ENCODE data around the gene BACH2. TPM values are rescaled to one million over a fixed set of nuclear protein-coding genes. Genes with fewer than 3 reads are reported as not detected.

Gene BACH2
- polyA plus RNA-seq, 1 donor from 2014 or later: 45.5 TPM

DNA sequence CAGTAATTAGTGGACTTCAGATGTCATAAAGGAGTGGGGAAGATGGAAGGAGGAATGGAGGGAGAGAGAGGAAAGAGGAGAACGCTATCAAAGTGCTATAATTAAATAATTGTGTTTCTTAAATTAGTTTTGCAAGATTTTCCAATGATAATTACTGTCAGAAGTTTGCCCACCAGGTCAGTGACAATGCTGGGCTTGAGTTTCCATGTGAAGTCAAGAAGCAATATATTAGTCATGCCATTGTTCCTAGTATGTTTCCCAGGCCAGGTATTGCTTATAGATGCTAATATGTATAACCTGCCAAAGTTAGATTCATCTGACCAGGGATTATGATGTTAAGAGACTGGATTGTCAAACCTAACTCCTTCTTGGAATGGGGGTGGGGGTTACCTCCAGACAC is 270.4 kb downstream of the BACH2 start:
- H2AFZ ChIP-seq (ENCODE audit: low read depth, low read length): no peak overlapping the region
- peak overlapping the region; percentile 54 for H3K4me2 ChIP-seq (ENCODE audit: low read length)
- peak overlapping the region; percentile 48 for H3K4me3 ChIP-seq (ENCODE audit: low read length)
- H3F3A ChIP-seq (ENCODE audit: insufficient read depth, low read length, poor library complexity, severe bottlenecking): no peaks in the 10 kb centered on the region
- no peaks in the 10 kb centered on the region for H3K9me2 ChIP-seq (ENCODE audit: insufficient read depth, low read length)
- H3K9me3 ChIP-seq (ENCODE audit: low read length): no peaks in the 10 kb centered on the region
- TF ChIP-seq TAF1 (IDR thresholded peaks at IDR 0.05; ENCODE audit: low read depth): no peak
- TF ChIP-seq, protein P1, sequence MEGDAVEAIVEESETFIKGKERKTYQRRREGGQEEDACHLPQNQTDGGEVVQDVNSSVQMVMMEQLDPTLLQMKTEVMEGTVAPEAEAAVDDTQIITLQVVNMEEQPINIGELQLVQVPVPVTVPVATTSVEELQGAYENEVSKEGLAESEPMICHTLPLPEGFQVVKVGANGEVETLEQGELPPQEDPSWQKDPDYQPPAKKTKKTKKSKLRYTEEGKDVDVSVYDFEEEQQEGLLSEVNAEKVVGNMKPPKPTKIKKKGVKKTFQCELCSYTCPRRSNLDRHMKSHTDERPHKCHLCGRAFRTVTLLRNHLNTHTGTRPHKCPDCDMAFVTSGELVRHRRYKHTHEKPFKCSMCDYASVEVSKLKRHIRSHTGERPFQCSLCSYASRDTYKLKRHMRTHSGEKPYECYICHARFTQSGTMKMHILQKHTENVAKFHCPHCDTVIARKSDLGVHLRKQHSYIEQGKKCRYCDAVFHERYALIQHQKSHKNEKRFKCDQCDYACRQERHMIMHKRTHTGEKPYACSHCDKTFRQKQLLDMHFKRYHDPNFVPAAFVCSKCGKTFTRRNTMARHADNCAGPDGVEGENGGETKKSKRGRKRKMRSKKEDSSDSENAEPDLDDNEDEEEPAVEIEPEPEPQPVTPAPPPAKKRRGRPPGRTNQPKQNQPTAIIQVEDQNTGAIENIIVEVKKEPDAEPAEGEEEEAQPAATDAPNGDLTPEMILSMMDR (IDR thresholded peaks at IDR 0.05; ENCODE audit: poor library complexity, severe bottlenecking): no peak
- TF ChIP-seq SMC3 (conservative IDR thresholded peaks at IDR 0.05; ENCODE audit: poor library complexity): no peak
- TF ChIP-seq EZH2 (IDR thresholded peaks at IDR 0.05; ENCODE audit: borderline replicate concordance, insufficient read depth, low read length, poor library complexity, severe bottlenecking): no peak
- no peak for TF ChIP-seq RAD21 (conservative IDR thresholded peaks at IDR 0.05)
- TF ChIP-seq, protein P2, sequence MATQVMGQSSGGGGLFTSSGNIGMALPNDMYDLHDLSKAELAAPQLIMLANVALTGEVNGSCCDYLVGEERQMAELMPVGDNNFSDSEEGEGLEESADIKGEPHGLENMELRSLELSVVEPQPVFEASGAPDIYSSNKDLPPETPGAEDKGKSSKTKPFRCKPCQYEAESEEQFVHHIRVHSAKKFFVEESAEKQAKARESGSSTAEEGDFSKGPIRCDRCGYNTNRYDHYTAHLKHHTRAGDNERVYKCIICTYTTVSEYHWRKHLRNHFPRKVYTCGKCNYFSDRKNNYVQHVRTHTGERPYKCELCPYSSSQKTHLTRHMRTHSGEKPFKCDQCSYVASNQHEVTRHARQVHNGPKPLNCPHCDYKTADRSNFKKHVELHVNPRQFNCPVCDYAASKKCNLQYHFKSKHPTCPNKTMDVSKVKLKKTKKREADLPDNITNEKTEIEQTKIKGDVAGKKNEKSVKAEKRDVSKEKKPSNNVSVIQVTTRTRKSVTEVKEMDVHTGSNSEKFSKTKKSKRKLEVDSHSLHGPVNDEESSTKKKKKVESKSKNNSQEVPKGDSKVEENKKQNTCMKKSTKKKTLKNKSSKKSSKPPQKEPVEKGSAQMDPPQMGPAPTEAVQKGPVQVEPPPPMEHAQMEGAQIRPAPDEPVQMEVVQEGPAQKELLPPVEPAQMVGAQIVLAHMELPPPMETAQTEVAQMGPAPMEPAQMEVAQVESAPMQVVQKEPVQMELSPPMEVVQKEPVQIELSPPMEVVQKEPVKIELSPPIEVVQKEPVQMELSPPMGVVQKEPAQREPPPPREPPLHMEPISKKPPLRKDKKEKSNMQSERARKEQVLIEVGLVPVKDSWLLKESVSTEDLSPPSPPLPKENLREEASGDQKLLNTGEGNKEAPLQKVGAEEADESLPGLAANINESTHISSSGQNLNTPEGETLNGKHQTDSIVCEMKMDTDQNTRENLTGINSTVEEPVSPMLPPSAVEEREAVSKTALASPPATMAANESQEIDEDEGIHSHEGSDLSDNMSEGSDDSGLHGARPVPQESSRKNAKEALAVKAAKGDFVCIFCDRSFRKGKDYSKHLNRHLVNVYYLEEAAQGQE (IDR thresholded peaks at IDR 0.05; ENCODE audit: borderline replicate concordance): no peak
- TF ChIP-seq POLR2AphosphoS5 (IDR thresholded peaks at IDR 0.05): no peak
- TF ChIP-seq EP300 (conservative IDR thresholded peaks at IDR 0.05; ENCODE audit: poor library complexity, severe bottlenecking): no peak
- no peak for TF ChIP-seq MXI1 (conservative IDR thresholded peaks at IDR 0.05; ENCODE audit: poor library complexity, severe bottlenecking)
- peak overlapping the region; percentile 66 for H3K27ac ChIP-seq (ENCODE audit: low read length)
- H3K79me2 ChIP-seq (replicated peaks; ENCODE audit: insufficient read depth, low read length): peaks cover 12% of the 10 kb centered on the region
- no peaks in the 10 kb centered on the region for H3K36me3 ChIP-seq (ENCODE audit: insufficient read depth, low read length)
- no peak overlapping the region for H3K9ac ChIP-seq (ENCODE audit: low read length)
- H3K27me3 ChIP-seq (ENCODE audit: insufficient read depth, low read depth, low read length): no peaks in the 10 kb centered on the region
- no peaks in the 10 kb centered on the region for H4K20me1 ChIP-seq (ENCODE audit: insufficient read depth)

DNA sequence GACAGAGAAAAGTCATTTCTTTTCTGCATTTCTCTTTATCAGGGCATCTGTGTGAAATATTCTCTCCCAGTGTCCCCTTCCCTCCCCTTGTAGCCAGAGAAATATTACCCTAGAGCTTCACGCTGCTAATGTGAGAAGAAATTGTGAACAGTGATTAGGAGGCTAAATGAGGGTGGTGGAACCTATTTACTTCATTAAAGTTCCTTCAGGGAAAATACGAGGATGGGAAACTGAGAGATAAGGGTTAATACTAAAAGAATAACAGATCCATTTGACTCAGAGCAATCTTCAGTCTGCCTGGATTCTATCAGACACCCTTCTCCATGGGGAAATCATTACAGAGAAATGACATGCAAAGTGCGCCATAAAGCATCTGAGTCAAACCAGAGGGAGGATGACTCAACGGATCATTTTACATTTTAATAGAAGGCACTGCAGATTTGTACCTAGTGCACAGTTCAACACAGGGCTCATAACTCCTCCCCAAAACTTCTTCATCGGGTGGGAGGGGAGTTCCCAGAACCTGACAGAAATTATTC is 271.1 kb downstream of the BACH2 start:
- H2AFZ ChIP-seq (ENCODE audit: low read depth, low read length): no peak overlapping the region
- no peaks in the 10 kb centered on the region for H3K9me2 ChIP-seq (ENCODE audit: insufficient read depth, low read length)
- H3K9ac ChIP-seq (ENCODE audit: low read length): peak overlapping the region; percentile 39
- H4K20me1 ChIP-seq (ENCODE audit: insufficient read depth): no peaks in the 10 kb centered on the region
- H3K9me3 ChIP-seq (ENCODE audit: low read length): no peaks in the 10 kb centered on the region
- TF ChIP-seq RAD21 (conservative IDR thresholded peaks at IDR 0.05) (peak; percentile 32), EP300 (conservative IDR thresholded peaks at IDR 0.05; ENCODE audit: poor library complexity, severe bottlenecking) (peak; percentile 85), SMC3 (conservative IDR thresholded peaks at IDR 0.05; ENCODE audit: poor library complexity) (no peak), POLR2AphosphoS5 (IDR thresholded peaks at IDR 0.05) (peak; percentile 83), TAF1 (IDR thresholded peaks at IDR 0.05; ENCODE audit: low read depth) (no peak)
- TF ChIP-seq, protein P2 (IDR thresholded peaks at IDR 0.05; ENCODE audit: borderline replicate concordance): peak; percentile 67
- H3K4me2 ChIP-seq (ENCODE audit: low read length): peak overlapping the region; percentile 54
- no peaks in the 10 kb centered on the region for H3K27me3 ChIP-seq (ENCODE audit: insufficient read depth, low read depth, low read length)
- H3K27ac ChIP-seq (ENCODE audit: low read length): peak overlapping the region; percentile 75
- no peaks in the 10 kb centered on the region for H3F3A ChIP-seq (ENCODE audit: insufficient read depth, low read length, poor library complexity, severe bottlenecking)
- peaks cover 12% of the 10 kb centered on the region for H3K79me2 ChIP-seq (replicated peaks; ENCODE audit: insufficient read depth, low read length)
- peak overlapping the region; percentile 48 for H3K4me3 ChIP-seq (ENCODE audit: low read length)
- no peaks in the 10 kb centered on the region for H3K36me3 ChIP-seq (ENCODE audit: insufficient read depth, low read length)
